ENCODE measurements around the gene CDC42EP4. TPM values are rescaled to one million over a fixed set of nuclear protein-coding genes. Genes with fewer than 3 reads are reported as not detected.
A peak's percentile ranks its signal among the peaks of the same experiment; 100 is the strongest.

Gene CDC42EP4
- total and polyA plus RNA-seq, 8 donors: 23.2 to 93.3 (median 44.8) TPM

- Histone ChIP-seq H3K27ac (peak overlapping the region; percentile 74 to 86 (median 77)), H3K4me1 (peaks cover 8 to 24% (median 20%) of the 10 kb centered on the region in 4 donors), H3K9me3 (no peaks in the 10 kb centered on the region), H3K4me3 (peak overlapping the region in 1 of 4 donors; percentile 12), H3K36me3 (no peaks in the 10 kb centered on the region), H3K27me3 (no peaks in the 10 kb centered on the region)
- DNase-seq: peak; percentile 76 to 90
- TF ChIP-seq POLR2AphosphoS5 (IDR thresholded peaks at IDR 0.05) (peak in 1 of 3 donors; percentile 30), EP300 (IDR thresholded peaks at IDR 0.05) (no peak)
- WGBS, 5 donors: 29 to 47% (median 43%) methylated on average over 18 to 19 of the region's 19 CpGs
- intact Hi-C loops (cut with DNase I; ENCODE audit: low total_unique reads): no loop called here
Observed at GRCh38 chr17:73261952-73262675, 49.7 kb downstream of the CDC42EP4 start.

- TF ChIP-seq CTCF (IDR thresholded peaks at IDR 0.05) (no peak), POLR2AphosphoS5 (IDR thresholded peaks at IDR 0.05) (no peak), EP300 (IDR thresholded peaks at IDR 0.05) (no peak), POLR2A (IDR thresholded peaks at IDR 0.05) (no peak)
- Histone ChIP-seq H3K9me3 (no peaks in the 10 kb centered on the region), H3K4me1 (peaks cover 8 to 24% (median 20%) of the 10 kb centered on the region in 4 donors), H3K27ac (peak within 1 kb of the TSS; percentile 74 to 86 (median 77)), H3K4me3 (peak within 1 kb of the TSS in 1 of 4 donors; percentile 12), H3K36me3 (no peaks in the 10 kb centered on the region), H3K27me3 (no peaks in the 10 kb centered on the region)
- intact Hi-C loops (cut with DNase I; ENCODE audit: low total_unique reads): no loop called here
- 80 to 93% (median 89%) methylated on average over 9 of the region's 9 CpGs for WGBS, 5 donors
- DNase-seq: no peak
Observed at GRCh38 chr17:73261617-73261951, 50.2 kb downstream of the CDC42EP4 start, which contains the start of gene CPSF4L. TSS of gene CPSF4L (minus strand) at chr17:73261880. CDS start at chr17:73261818, 62 bp downstream.

- Histone ChIP-seq H3K4me1 (peaks cover 8 to 22% (median 17%) of the 10 kb centered on the region in 4 donors), H3K4me3 (no peak overlapping the region), H3K36me3 (no peaks in the 10 kb centered on the region), H3K27ac (no peak overlapping the region), H3K9me3 (no peaks in the 10 kb centered on the region), H3K27me3 (no peaks in the 10 kb centered on the region)
- WGBS, 5 donors: 62 to 86% (median 81%) methylated on average over 4 to 6 of the region's 6 CpGs
- TF ChIP-seq POLR2AphosphoS5 (IDR thresholded peaks at IDR 0.05) (no peak), CTCF (IDR thresholded peaks at IDR 0.05) (no peak), EP300 (IDR thresholded peaks at IDR 0.05) (no peak), POLR2A (IDR thresholded peaks at IDR 0.05) (no peak)
- intact Hi-C loops (cut with DNase I; ENCODE audit: low total_unique reads): loop anchor here (2.0 kb wide), 1 partner anchor 111 kb away; no protein-coding TSS in a partner anchor
- DNase-seq: peak in 1 of 2 donors; percentile 47
Observed at GRCh38 chr17:73257516-73257915, 54.3 kb downstream of the CDC42EP4 start.

DNA sequence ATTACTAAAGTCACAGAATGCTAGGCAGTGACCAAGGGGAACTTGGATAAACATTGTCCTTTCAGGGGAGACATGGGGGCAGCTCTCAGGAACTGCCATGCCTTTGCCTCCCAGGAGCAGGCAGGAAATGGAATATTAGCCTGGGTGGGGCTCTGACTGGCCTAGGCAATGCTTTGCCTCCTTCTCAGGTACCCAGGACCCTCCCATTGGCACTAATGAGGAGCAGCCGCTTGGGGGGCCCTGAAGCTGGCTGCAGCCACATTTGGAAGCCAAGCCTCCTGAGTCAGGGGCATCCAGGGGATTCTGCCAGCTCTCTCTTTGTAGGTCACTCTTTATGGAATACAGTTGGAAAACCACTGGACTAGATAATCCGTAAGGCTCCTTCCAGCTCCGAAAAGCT, 55.6 kb downstream of the CDC42EP4 start:
- DNase-seq: no peak
- H3K36me3 ChIP-seq: no peaks in the 10 kb centered on the region
- 93 to 97% (median 96%) methylated on average over 3 of the region's 3 CpGs for whole genome bisulfite sequencing, 5 donors

More for the DNA sequence above, 55.6 kb downstream of the CDC42EP4 start:
- peaks cover 0 to 12% (median 6%) of the 10 kb centered on the region in 4 donors for H3K4me1 ChIP-seq
- TF ChIP-seq EP300 (IDR thresholded peaks at IDR 0.05) (no peak), CTCF (IDR thresholded peaks at IDR 0.05) (no peak), POLR2AphosphoS5 (IDR thresholded peaks at IDR 0.05) (no peak), POLR2A (IDR thresholded peaks at IDR 0.05) (no peak)
- H3K9me3 ChIP-seq: no peaks in the 10 kb centered on the region
- H3K4me3 ChIP-seq: no peak overlapping the region
- intact Hi-C loops (cut with DNase I; ENCODE audit: low total_unique reads): loop anchor here (2.0 kb wide), 1 partner anchor 113 kb away; no protein-coding TSS in a partner anchor
- H3K27ac ChIP-seq: no peak overlapping the region
- no peaks in the 10 kb centered on the region for H3K27me3 ChIP-seq

Data from stomach (tissue), 9 donors.